ENCODE results near the gene CORO2B.

- no peak for TF ChIP-seq PPARA (CRISPR knock-in tag; IDR thresholded peaks at IDR 0.05; ENCODE audit: borderline replicate concordance)
- no peak for TF ChIP-seq ZFP3 (CRISPR knock-in tag; IDR thresholded peaks at IDR 0.05)
- TF ChIP-seq ZC3H10 (CRISPR knock-in tag; IDR thresholded peaks at IDR 0.05), result no peak
- TF ChIP-seq ZNF565 (CRISPR knock-in tag; conservative IDR thresholded peaks at IDR 0.05; ENCODE audit: low read depth), result no peak
- no peak for TF ChIP-seq ZNF70 (CRISPR knock-in tag; IDR thresholded peaks at IDR 0.05)
- TF ChIP-seq SNAI2 (CRISPR knock-in tag; IDR thresholded peaks at IDR 0.05), result no peak
- TF ChIP-seq CREB5 (CRISPR knock-in tag; IDR thresholded peaks at IDR 0.05; ENCODE audit: low read depth), result no peak
- TF ChIP-seq CSDC2 (CRISPR knock-in tag; IDR thresholded peaks at IDR 0.05), result no peak
- TF ChIP-seq ARNTL (CRISPR knock-in tag; IDR thresholded peaks at IDR 0.05; ENCODE audit: borderline replicate concordance, low read depth), result no peak
- no peak for TF ChIP-seq ESRRG (CRISPR knock-in tag; IDR thresholded peaks at IDR 0.05)
- TF ChIP-seq ZFP30 (CRISPR knock-in tag; IDR thresholded peaks at IDR 0.05), result no peak
- no peak for TF ChIP-seq PATZ1 (CRISPR knock-in tag; IDR thresholded peaks at IDR 0.05; ENCODE audit: borderline replicate concordance)
Observed at GRCh38 chr15:68582864-68583263, 4.1 kb downstream of the CORO2B start.

Data from SK-N-SH treated with all-trans-retinoic acid at 6 μM for 48 hours (cell line).